ENCODE data around the gene SEC61G. TPM values are rescaled to one million over a fixed set of nuclear protein-coding genes. Genes with fewer than 3 reads are reported as not detected.

The SEC61G gene
- total RNA-seq, result 100 to 1,000 TPM in 2 of 6 experiments, 10 to 100 TPM in 4; 44.0 to 171 (median 77.5) TPM
- long read RNA-seq, transcript SEC61G-201 (4 exons, 462 nt), result major isoform, 23 of 25 reads
- long read RNA-seq, partial matches to known transcripts, result 0 of 25 reads
- long read RNA-seq, other reads (novel, unspliced or antisense), result 2 of 25 reads

GRCh38 chr7:54758702-54759592 lies at the start of gene SEC61G:
TSS of gene SEC61G (minus strand) at chr7:54759211. CDS start at chr7:54757588, 1,623 bp downstream.
- Histone ChIP-seq H3K36me3 (peaks cover 0 to 17% (median 5%) of the 10 kb centered on the region in 4 donors), H3K27me3 (no peaks in the 10 kb centered on the region), H3K4me3 (peak within 1 kb of the TSS; percentile 92 to 98 (median 96)), H3K4me1 (peaks cover 0 to 13% (median 3%) of the 10 kb centered on the region in 4 donors), H3K27ac (peak within 1 kb of the TSS; percentile 64 to 93 (median 67)), H3K9me3 (no peaks in the 10 kb centered on the region)
- intact Hi-C loops (cut with DNase I), result no loop called here
- WGBS (ENCODE audit: insufficient coverage, low coverage, low lambda C conversion rate, missing lambda C conversion rate), result under 1% methylated on average over 20 of the region's 72 CpGs
- DNase-seq (peak; percentile 97 to 98 (median 97)), ATAC-seq (peak; percentile 97 to 99 (median 98))
- TF ChIP-seq POLR2A (IDR thresholded peaks at IDR 0.05) (peak; percentile 90), CTCF (IDR thresholded peaks at IDR 0.05) (no peak)

GRCh38 chr7:54802841-54803240 lies 43.8 kb upstream of the SEC61G start:
- DNase-seq (no peak), ATAC-seq (no peak)
- Histone ChIP-seq H3K27me3 (no peaks in the 10 kb centered on the region), H3K36me3 (no peaks in the 10 kb centered on the region), H3K4me3 (no peak overlapping the region), H3K4me1 (no peaks in the 10 kb centered on the region), H3K27ac (no peak overlapping the region), H3K9me3 (no peaks in the 10 kb centered on the region)
- TF ChIP-seq CTCF (IDR thresholded peaks at IDR 0.05), result no peak
- no peak for TF ChIP-seq POLR2A (IDR thresholded peaks at IDR 0.05)
- intact Hi-C loops (cut with DNase I), result no loop called here
- WGBS (ENCODE audit: insufficient coverage, low coverage, low lambda C conversion rate, missing lambda C conversion rate), result 51% methylated on average over 3 of the region's 4 CpGs

GRCh38 chr7:54802114-54802513 lies 43.1 kb upstream of the SEC61G start:
- no peak for ATAC-seq
- no peaks in the 10 kb centered on the region for H3K27me3 ChIP-seq
- intact Hi-C loops (cut with DNase I), result no loop called here
- no peak overlapping the region for H3K27ac ChIP-seq
- TF ChIP-seq POLR2A (IDR thresholded peaks at IDR 0.05) (no peak), CTCF (IDR thresholded peaks at IDR 0.05) (no peak)
- 65% methylated on average over 10 of the region's 11 CpGs for WGBS (ENCODE audit: insufficient coverage, low coverage, low lambda C conversion rate, missing lambda C conversion rate)
- H3K9me3 ChIP-seq, result no peaks in the 10 kb centered on the region
- H3K36me3 ChIP-seq, result no peaks in the 10 kb centered on the region
- no peaks in the 10 kb centered on the region for H3K4me1 ChIP-seq
- H3K4me3 ChIP-seq, result no peak overlapping the region
- DNase-seq, result no peak

- ATAC-seq (peak in 3 of 4 donors; percentile 51 to 84 (median 68)), DNase-seq (no peak)
- H3K27me3 ChIP-seq, result no peaks in the 10 kb centered on the region
- no peaks in the 10 kb centered on the region for H3K36me3 ChIP-seq
- intact Hi-C loops (cut with DNase I), result no loop called here
- TF ChIP-seq CTCF (IDR thresholded peaks at IDR 0.05), result no peak
- TF ChIP-seq POLR2A (IDR thresholded peaks at IDR 0.05), result no peak
- H3K9me3 ChIP-seq, result no peaks in the 10 kb centered on the region
- H3K27ac ChIP-seq, result no peak overlapping the region
- no peak overlapping the region for H3K4me3 ChIP-seq
- 46% methylated on average over 3 of the region's 3 CpGs for WGBS (ENCODE audit: insufficient coverage, low coverage, low lambda C conversion rate, missing lambda C conversion rate)
- H3K4me1 ChIP-seq, result no peaks in the 10 kb centered on the region
These were observed 40.8 kb upstream of the SEC61G start for GRCh38 chr7:54799792-54800191.
